ENCODE data around the gene ARL5C.

The ARL5C gene

DNA sequence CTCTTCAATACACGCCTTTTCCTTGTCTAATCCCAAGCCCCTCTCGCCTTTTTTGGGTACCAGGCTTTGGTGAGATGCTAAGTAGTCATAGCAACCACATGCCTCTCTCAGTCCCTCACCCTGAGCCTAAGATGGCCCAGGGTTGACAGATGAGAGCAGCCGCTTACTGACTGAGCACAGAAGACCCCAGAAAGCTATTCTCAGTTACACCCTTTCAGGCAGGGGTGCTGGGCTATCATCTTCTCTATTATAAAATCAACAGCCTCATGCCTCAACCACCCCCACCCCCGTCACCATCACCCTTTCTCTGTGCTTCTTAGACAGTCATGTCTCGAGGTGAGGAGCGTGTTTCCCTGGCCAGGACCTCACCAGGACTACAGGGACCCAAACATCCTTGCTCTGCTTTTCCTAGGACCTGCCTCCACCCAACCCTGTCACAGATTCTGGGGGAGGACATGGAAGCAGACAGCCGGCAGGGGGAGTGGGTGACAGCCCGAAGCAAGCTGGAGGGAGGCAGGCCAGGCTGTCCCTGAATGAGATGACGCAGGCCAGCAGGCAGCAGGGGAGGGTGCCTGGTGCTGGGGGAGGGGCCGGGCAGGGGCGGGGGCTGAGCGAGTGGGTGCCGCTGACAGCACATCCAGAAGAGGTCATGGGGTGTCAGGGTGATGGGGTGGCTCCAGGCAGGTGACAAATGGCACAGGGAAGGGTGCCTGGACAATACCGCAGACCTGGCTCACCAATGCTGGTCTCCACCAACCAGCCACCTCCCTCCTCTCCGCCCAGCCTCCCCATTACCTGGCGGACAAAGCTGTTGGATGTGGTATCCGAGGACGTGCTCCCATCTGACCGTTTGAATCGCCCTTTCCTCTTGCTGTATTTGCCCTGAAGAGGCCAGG is 28.4 kb upstream of the ARL5C start:
- H3K9ac ChIP-seq (ENCODE audit: low read length): no peak overlapping the region
- no peak overlapping the region for H3K4me2 ChIP-seq (ENCODE audit: low read length)
- no peak overlapping the region for H2AFZ ChIP-seq (ENCODE audit: low read depth, low read length)

DNA sequence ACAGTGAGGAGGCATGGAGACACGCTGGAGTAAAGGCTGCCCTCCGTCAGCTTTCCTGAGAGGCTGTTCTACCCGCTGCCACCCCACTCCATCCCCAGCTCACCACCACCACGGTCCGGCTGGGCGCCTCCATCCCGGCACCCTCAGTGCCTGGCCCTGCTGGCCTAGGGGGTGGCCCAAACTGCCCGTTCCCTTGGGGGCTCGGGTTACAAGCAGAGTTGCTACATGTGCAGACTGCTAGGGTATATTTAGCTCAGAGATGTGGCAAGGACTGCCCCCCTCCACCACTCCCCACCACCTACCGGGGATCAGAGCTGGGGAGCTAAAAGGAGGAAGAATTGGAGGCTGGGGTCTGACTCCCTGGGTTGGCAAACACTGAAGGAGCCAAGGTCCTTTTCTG is 27.4 kb upstream of the ARL5C start:
- Histone ChIP-seq H3K4me1 (ENCODE audit: low read length) (peaks cover 10% of the 10 kb centered on the region), H4K20me1 (ENCODE audit: insufficient read depth, low read length) (no peaks in the 10 kb centered on the region), H3K79me2 (ENCODE audit: low read length) (peaks cover 13% of the 10 kb centered on the region), H2AFZ (ENCODE audit: low read depth, low read length) (no peak overlapping the region), H3K4me3 (ENCODE audit: low read length) (no peak overlapping the region), H3K9ac (ENCODE audit: low read length) (no peak overlapping the region), H3K9me3 (ENCODE audit: insufficient read depth, low read length) (no peaks in the 10 kb centered on the region), H3K27ac (ENCODE audit: low read length) (no peak overlapping the region), H3K36me3 (replicated peaks; ENCODE audit: low read depth, low read length) (no peaks in the 10 kb centered on the region), H3K4me2 (ENCODE audit: low read length) (no peak overlapping the region), H3K27me3 (ENCODE audit: low read depth, low read length) (no peaks in the 10 kb centered on the region)
- TF ChIP-seq EZH2phosphoT487 (IDR thresholded peaks at IDR 0.05; ENCODE audit: low read depth): no peak

More for the DNA sequence above, 28.4 kb upstream of the ARL5C start:
- Histone ChIP-seq H3K27ac (ENCODE audit: low read length) (no peak overlapping the region), H3K4me1 (ENCODE audit: low read length) (peaks cover 18% of the 10 kb centered on the region), H3K9me3 (ENCODE audit: insufficient read depth, low read length) (no peaks in the 10 kb centered on the region), H3K4me3 (ENCODE audit: low read length) (no peak overlapping the region), H3K27me3 (ENCODE audit: low read depth, low read length) (no peaks in the 10 kb centered on the region), H3K36me3 (replicated peaks; ENCODE audit: low read depth, low read length) (no peaks in the 10 kb centered on the region), H3K79me2 (ENCODE audit: low read length) (peaks cover 13% of the 10 kb centered on the region), H4K20me1 (ENCODE audit: insufficient read depth, low read length) (no peaks in the 10 kb centered on the region)
- no peak for TF ChIP-seq EZH2phosphoT487 (IDR thresholded peaks at IDR 0.05; ENCODE audit: low read depth)
- TF ChIP-seq, protein P1, sequence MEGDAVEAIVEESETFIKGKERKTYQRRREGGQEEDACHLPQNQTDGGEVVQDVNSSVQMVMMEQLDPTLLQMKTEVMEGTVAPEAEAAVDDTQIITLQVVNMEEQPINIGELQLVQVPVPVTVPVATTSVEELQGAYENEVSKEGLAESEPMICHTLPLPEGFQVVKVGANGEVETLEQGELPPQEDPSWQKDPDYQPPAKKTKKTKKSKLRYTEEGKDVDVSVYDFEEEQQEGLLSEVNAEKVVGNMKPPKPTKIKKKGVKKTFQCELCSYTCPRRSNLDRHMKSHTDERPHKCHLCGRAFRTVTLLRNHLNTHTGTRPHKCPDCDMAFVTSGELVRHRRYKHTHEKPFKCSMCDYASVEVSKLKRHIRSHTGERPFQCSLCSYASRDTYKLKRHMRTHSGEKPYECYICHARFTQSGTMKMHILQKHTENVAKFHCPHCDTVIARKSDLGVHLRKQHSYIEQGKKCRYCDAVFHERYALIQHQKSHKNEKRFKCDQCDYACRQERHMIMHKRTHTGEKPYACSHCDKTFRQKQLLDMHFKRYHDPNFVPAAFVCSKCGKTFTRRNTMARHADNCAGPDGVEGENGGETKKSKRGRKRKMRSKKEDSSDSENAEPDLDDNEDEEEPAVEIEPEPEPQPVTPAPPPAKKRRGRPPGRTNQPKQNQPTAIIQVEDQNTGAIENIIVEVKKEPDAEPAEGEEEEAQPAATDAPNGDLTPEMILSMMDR (IDR thresholded peaks at IDR 0.05; ENCODE audit: low read depth, low read length): 0 out of 2 replicates have a peak, but pooled peaks have one; percentile 13

DNA sequence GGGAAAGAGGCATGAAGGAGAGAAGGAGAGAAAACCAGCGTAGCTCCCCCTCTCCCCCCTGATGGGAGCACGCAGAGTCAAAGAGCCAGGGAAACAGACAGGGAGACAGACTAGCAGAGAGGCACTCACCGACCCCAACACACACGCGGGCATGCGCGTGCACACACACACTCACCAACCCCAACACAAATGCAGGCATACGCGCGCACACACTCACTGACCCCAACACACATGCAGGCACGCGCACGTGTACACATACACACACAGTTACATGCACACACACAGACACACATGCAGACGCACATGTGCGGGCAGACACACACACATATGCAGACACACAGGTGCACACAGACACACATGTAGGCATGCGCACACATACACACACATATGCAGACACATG is 26.9 kb upstream of the ARL5C start:
- Histone ChIP-seq H3K4me2 (ENCODE audit: low read length) (no peak overlapping the region), H3K36me3 (replicated peaks; ENCODE audit: low read depth, low read length) (no peaks in the 10 kb centered on the region), H3K79me2 (ENCODE audit: low read length) (peaks cover 13% of the 10 kb centered on the region), H3K4me3 (ENCODE audit: low read length) (no peak overlapping the region), H3K4me1 (ENCODE audit: low read length) (peaks cover 5% of the 10 kb centered on the region), H3K27ac (ENCODE audit: low read length) (no peak overlapping the region), H2AFZ (ENCODE audit: low read depth, low read length) (no peak overlapping the region), H3K9me3 (ENCODE audit: insufficient read depth, low read length) (no peaks in the 10 kb centered on the region), H4K20me1 (ENCODE audit: insufficient read depth, low read length) (no peaks in the 10 kb centered on the region), H3K27me3 (ENCODE audit: low read depth, low read length) (no peaks in the 10 kb centered on the region), H3K9ac (ENCODE audit: low read length) (no peak overlapping the region)
- TF ChIP-seq, protein P1 (IDR thresholded peaks at IDR 0.05; ENCODE audit: low read depth, low read length): no peak
- no peak for TF ChIP-seq EZH2phosphoT487 (IDR thresholded peaks at IDR 0.05; ENCODE audit: low read depth)

DNA sequence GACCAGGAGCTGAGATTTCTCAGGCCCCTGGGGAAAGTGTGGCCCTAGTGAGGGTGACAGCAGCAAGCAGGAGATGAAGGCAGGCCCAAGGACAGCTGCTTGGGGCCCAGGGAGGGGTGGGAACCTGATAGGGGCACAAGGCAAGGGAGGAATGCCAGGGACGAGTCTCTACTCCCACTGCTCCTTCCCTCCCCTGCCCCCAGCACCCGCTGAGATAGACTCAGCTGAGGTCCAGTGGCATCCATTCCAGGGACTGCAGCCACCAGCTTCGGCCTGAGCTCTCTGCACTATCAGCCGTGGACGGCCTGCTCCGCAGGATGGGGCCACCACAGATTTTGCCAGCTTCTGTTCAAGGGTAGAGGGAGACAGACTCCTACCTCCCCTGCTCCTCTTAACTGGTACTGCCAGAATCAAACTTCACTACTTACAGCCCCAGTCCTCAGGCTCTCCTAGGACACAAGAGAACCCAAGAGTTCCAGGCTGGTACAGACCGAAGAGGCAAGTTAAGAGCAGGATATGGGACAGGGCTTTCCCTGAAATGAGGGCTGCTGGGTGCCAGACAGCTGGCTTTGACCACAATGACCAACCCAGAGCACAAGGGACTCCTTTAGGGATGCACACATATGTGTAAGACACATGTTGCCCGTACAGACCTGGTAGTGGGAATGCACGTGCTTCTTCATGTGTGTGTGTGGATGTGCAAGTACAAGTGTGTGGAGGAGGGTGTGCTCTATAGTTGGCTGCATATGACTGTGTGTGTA is 26.0 kb upstream of the ARL5C start:
- Histone ChIP-seq H3K9me3 (ENCODE audit: insufficient read depth, low read length) (no peaks in the 10 kb centered on the region), H3K4me3 (ENCODE audit: low read length) (no peak overlapping the region), H3K4me2 (ENCODE audit: low read length) (no peak overlapping the region), H3K36me3 (replicated peaks; ENCODE audit: low read depth, low read length) (peaks cover 3% of the 10 kb centered on the region), H3K4me1 (ENCODE audit: low read length) (peaks cover 5% of the 10 kb centered on the region), H3K27ac (ENCODE audit: low read length) (no peak overlapping the region), H3K27me3 (ENCODE audit: low read depth, low read length) (no peaks in the 10 kb centered on the region), H3K79me2 (ENCODE audit: low read length) (peaks cover 13% of the 10 kb centered on the region), H2AFZ (ENCODE audit: low read depth, low read length) (no peak overlapping the region), H4K20me1 (ENCODE audit: insufficient read depth, low read length) (no peaks in the 10 kb centered on the region), H3K9ac (ENCODE audit: low read length) (no peak overlapping the region)
- TF ChIP-seq, protein P1 (IDR thresholded peaks at IDR 0.05; ENCODE audit: low read depth, low read length): no peak
- TF ChIP-seq EZH2phosphoT487 (IDR thresholded peaks at IDR 0.05; ENCODE audit: low read depth): no peak

Data from OCI-LY3 (cell line).